ENCODE measurements around the gene ABCC1.

The ABCC1 gene

GRCh38 chr16:16122264-16122663 is 172.8 kb downstream of the ABCC1 start:
- DNase-seq (ENCODE audit: extremely low spot score): no peak
- ChIA-PET CTCF (no interaction called here), POLR2A (no interaction called here)
- no peak for TF ChIP-seq CTCF (IDR thresholded peaks at IDR 0.05; ENCODE audit: control extremely low read depth, extremely low read depth, low read depth, missing control alignments)

- CTCF ChIA-PET: interaction anchor here (1.0 to 1.4 kb wide), 4 partner anchors 13 to 359 kb away, joined by 3 to 6 read pairs (median 4); no protein-coding TSS in a partner anchor
- POLR2A ChIA-PET: no interaction called here
- no peak for TF ChIP-seq CTCF (IDR thresholded peaks at IDR 0.05; ENCODE audit: control extremely low read depth, extremely low read depth, low read depth, missing control alignments)
- DNase-seq (ENCODE audit: extremely low spot score): no peak
These were observed 175.0 kb downstream of the ABCC1 start for GRCh38 chr16:16124438-16124837.

DNA sequence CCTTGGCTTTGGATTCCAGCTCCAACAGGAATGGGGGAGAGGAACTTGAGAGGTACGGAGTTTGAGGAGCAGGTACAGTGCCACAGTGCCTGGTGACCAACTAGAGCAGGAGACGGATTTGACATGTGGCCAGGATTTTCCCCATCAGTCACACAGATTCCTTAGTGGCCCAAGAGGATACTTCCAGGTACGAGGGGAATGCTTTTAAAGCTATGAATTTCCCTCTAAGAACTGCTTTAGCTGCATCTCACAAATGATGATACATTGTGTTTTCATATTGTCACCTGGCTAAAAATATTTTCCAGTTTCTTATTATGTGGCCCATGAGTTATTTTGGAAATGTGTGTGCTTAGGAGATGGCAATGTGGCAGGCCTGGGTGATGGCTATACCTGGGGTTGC is 175.6 kb downstream of the ABCC1 start:
- DNase-seq (ENCODE audit: extremely low spot score): no peak
- no peak for TF ChIP-seq CTCF (IDR thresholded peaks at IDR 0.05; ENCODE audit: control extremely low read depth, extremely low read depth, low read depth, missing control alignments)
- ChIA-PET CTCF (interaction anchor here (1.0 to 1.4 kb wide), 4 partner anchors 13 to 359 kb away, joined by 3 to 6 read pairs (median 4); no protein-coding TSS in a partner anchor), POLR2A (no interaction called here)

DNA sequence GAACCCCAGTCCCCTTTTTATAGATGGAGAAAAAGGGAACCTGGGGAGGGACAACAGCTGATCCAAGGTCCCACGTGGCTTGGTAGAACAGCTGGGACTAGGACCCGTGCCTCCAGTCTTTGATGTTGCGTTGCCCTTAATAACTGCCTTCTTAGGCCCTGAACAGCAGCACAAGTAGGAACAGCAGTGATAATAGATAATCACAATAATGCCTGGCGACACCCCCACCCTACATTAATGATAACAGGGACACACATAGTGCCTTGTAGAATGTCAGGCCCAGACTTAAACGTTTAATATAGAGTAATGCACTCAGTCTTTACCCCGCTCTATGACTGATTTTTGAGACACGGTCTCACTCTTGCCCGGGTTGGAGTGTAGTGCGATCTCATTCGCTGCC is 177.5 kb downstream of the ABCC1 start:
- ChIA-PET CTCF (interaction anchor here (0.7 to 3.4 kb wide), 14 partner anchors 15 to 371 kb away, joined by 3 to 21 read pairs (median 3); no protein-coding TSS in a partner anchor), POLR2A (no interaction called here)
- TF ChIP-seq CTCF (IDR thresholded peaks at IDR 0.05; ENCODE audit: control extremely low read depth, extremely low read depth, low read depth, missing control alignments): no peak
- no peak for DNase-seq (ENCODE audit: extremely low spot score)

- peak; percentile 79 for DNase-seq (ENCODE audit: extremely low spot score)
- ChIA-PET POLR2A (no interaction called here), CTCF (interaction anchor here (0.7 to 3.4 kb wide), 15 partner anchors 16 to 372 kb away, joined by 3 to 21 read pairs (median 3); no protein-coding TSS in a partner anchor)
- peak; percentile 77 for TF ChIP-seq CTCF (IDR thresholded peaks at IDR 0.05; ENCODE audit: control extremely low read depth, extremely low read depth, low read depth, missing control alignments)
These were observed 178.2 kb downstream of the ABCC1 start for GRCh38 chr16:16127469-16128116.

DNA sequence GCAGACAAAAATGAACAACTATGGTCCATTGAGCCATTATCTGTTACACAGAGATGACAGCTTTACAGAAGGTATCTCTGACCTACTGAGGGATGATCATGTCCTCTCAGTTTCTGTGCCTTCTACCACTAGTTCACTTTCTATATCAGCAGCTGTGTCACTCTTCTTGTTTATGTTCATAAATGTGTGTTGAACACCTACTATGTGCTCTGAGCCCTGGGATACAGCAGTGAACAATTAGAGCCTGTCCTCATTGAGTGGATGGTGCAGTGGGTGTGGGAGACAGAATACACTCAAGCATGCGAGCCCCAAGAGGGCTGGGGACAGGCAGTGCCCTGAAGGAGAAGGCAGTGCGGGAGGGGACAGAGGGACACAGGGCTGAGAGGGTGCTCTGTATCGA is 181.8 kb downstream of the ABCC1 start:
- no peak for TF ChIP-seq CTCF (IDR thresholded peaks at IDR 0.05; ENCODE audit: control extremely low read depth, extremely low read depth, low read depth, missing control alignments)

More for the DNA sequence above, 181.8 kb downstream of the ABCC1 start:
- no peak for DNase-seq (ENCODE audit: extremely low spot score)
- ChIA-PET POLR2A (no interaction called here), CTCF (interaction anchor here (2.0 kb wide), 1 partner anchor 365 kb away, joined by 5 read pairs; no protein-coding TSS in a partner anchor)

All from GM10248 (cell line).